ENCODE results near the gene ZFPL1.

DNA sequence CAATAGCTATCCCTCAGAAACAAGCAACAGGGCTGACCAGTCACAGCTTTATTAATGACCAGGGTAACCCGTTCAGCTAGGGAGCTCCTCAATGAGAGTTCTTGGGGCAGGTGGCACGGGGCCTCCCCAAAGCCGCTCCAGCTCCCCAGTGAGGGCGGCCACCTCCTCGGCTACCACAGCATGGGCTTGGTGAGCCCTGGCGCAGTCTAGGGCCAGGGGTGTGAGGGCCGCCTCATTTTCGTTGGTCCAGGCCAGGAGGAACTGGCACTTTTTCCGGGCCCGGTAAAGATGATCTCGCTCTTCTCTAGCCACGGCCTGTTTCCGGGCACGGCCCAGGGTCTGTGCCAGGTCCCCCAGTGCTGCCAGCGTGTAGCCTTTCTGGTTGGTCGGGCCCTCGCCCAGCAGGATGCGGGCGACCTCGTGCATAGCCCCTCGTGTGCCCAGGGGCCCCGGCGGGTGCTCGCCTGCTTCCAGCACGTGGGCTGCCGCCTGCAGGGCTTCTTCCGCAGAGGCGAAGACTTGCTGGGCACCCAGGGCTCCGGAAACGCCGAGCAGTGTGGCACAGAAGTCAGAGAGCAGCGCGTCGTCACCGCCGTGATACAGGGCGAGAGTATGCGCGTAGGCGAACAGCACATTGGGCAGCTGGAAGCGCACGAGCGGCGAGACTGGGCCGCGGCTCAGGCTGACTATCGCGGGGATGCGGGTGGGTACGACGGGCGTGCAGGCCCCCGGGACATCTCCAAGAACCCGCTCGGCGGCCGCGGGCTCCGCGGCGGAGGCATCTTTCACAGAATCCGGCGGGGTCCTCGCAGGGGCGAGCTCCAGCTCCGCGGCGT lies 32.6 kb downstream of the ZFPL1 start:
- TF ChIP-seq POLR2A (IDR thresholded peaks at IDR 0.05) = peak in 1 of 2 donors; percentile 79
- TF ChIP-seq, protein P1, sequence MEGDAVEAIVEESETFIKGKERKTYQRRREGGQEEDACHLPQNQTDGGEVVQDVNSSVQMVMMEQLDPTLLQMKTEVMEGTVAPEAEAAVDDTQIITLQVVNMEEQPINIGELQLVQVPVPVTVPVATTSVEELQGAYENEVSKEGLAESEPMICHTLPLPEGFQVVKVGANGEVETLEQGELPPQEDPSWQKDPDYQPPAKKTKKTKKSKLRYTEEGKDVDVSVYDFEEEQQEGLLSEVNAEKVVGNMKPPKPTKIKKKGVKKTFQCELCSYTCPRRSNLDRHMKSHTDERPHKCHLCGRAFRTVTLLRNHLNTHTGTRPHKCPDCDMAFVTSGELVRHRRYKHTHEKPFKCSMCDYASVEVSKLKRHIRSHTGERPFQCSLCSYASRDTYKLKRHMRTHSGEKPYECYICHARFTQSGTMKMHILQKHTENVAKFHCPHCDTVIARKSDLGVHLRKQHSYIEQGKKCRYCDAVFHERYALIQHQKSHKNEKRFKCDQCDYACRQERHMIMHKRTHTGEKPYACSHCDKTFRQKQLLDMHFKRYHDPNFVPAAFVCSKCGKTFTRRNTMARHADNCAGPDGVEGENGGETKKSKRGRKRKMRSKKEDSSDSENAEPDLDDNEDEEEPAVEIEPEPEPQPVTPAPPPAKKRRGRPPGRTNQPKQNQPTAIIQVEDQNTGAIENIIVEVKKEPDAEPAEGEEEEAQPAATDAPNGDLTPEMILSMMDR (IDR thresholded peaks at IDR 0.05) = no peak

Data from adrenal gland (tissue), 5 donors.